Dedifferentiated amniotic fluid mesenchymal stem cell (primary cell): Measurements from ENCODE around the gene CUTC.
A peak's percentile ranks its signal among the peaks of the same experiment; 100 is the strongest.
"Not testable (repeated sequence)": the region's sequence is repeated elsewhere in the genome, so short reads cannot be mapped to it uniquely, and the experiment has no call there.

Source experiments
- DNase-seq: peaks from one replicate; pipeline ENCODE4 v3.0.0-alpha.2; 2016; ENCODE audit errors: extremely low spot score

The CUTC gene

GRCh38 chr10:99742701-99743100, 10.7 kb downstream of the CUTC start:
- peak; percentile 53 for DNase-seq

GRCh38 chr10:99743841-99744240, 11.8 kb downstream of the CUTC start:
- DNase-seq, result no peak

- not testable (repeated sequence) for DNase-seq
These were observed 14.1 kb downstream of the CUTC start for GRCh38 chr10:99746166-99746565.

GRCh38 chr10:99748823-99749451, 16.9 kb downstream of the CUTC start:
- DNase-seq, result no peak

GRCh38 chr10:99750641-99751040, 18.6 kb downstream of the CUTC start:
- DNase-seq, result no peak

GRCh38 chr10:99754670-99755069, 22.6 kb downstream of the CUTC start:
- DNase-seq, result no peak

GRCh38 chr10:99756159-99756558, 24.1 kb downstream of the CUTC start:
- no peak for DNase-seq

GRCh38 chr10:99758211-99758891, 26.3 kb downstream of the CUTC start:
- DNase-seq, result no peak

GRCh38 chr10:99760321-99760720, 28.3 kb downstream of the CUTC start:
- no peak for DNase-seq

GRCh38 chr10:99761365-99761764, 29.3 kb downstream of the CUTC start:
- no peak for DNase-seq

GRCh38 chr10:99765672-99766301, 33.8 kb downstream of the CUTC start:
- DNase-seq, result no peak

- DNase-seq, result no peak
These were observed 34.3 kb downstream of the CUTC start for GRCh38 chr10:99766302-99766681.

GRCh38 chr10:99767901-99768300, 35.9 kb downstream of the CUTC start:
- DNase-seq, result no peak

- DNase-seq, result no peak
These were observed 36.5 kb downstream of the CUTC start for GRCh38 chr10:99768556-99768955.

- no peak for DNase-seq
These were observed 37.7 kb downstream of the CUTC start for GRCh38 chr10:99769706-99770105.

- DNase-seq, result no peak
These were observed 38.5 kb downstream of the CUTC start for GRCh38 chr10:99770408-99771045.

GRCh38 chr10:99775850-99776249, 43.8 kb downstream of the CUTC start:
- peak; percentile 82 for DNase-seq

- DNase-seq, result no peak
These were observed 46.1 kb downstream of the CUTC start for GRCh38 chr10:99777918-99778714.

GRCh38 chr10:99779335-99779734, 47.3 kb downstream of the CUTC start:
- no peak for DNase-seq

GRCh38 chr10:99781734-99782429, 49.8 kb downstream of the CUTC start:
- no peak for DNase-seq
